ENCODE results near the gene IGFN1.
"Not testable (repeated sequence)": the region's sequence is repeated elsewhere in the genome, so short reads cannot be mapped to it uniquely, and the experiment has no call there.

DNA sequence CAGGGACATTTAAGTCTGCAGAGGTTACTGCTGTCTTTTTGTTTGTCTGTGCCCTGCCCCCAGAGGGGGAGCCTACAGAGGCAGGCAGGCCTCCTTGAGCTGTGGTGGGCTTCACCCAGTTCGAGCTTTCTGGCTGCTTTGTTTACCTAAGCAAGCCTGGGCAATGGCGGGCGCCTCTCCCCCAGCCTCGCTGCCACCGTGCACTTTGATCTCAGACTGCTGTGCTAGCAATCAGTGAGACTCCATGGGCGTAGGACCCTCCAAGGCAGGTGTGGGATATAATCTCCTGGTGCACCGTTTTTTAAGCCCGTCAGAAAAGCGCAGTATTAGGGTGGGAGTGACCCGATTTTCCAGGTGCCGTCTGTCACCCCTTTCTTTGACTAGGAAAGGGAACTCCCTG is 49.0 kb downstream of the IGFN1 start:
- TF ChIP-seq, protein P1, sequence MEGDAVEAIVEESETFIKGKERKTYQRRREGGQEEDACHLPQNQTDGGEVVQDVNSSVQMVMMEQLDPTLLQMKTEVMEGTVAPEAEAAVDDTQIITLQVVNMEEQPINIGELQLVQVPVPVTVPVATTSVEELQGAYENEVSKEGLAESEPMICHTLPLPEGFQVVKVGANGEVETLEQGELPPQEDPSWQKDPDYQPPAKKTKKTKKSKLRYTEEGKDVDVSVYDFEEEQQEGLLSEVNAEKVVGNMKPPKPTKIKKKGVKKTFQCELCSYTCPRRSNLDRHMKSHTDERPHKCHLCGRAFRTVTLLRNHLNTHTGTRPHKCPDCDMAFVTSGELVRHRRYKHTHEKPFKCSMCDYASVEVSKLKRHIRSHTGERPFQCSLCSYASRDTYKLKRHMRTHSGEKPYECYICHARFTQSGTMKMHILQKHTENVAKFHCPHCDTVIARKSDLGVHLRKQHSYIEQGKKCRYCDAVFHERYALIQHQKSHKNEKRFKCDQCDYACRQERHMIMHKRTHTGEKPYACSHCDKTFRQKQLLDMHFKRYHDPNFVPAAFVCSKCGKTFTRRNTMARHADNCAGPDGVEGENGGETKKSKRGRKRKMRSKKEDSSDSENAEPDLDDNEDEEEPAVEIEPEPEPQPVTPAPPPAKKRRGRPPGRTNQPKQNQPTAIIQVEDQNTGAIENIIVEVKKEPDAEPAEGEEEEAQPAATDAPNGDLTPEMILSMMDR (conservative IDR thresholded peaks at IDR 0.05; ENCODE audit: low read depth, low read length) = not testable (repeated sequence)
- TF ChIP-seq RFX5 (IDR thresholded peaks at IDR 0.05; ENCODE audit: low read depth, low read length); POLR2A (IDR thresholded peaks at IDR 0.05; ENCODE audit: low read depth, low read length); ELK1 (IDR thresholded peaks at IDR 0.05; ENCODE audit: borderline replicate concordance, low read depth, low read length); CHD1 (IDR thresholded peaks at IDR 0.05; ENCODE audit: low read depth, low read length); NFE2L2 (IDR thresholded peaks at IDR 0.05; ENCODE audit: low read depth, low read length); USF2 (IDR thresholded peaks at IDR 0.05; ENCODE audit: low read depth, low read length); MAZ (IDR thresholded peaks at IDR 0.05; ENCODE audit: borderline replicate concordance, low read depth, low read length); BHLHE40 (IDR thresholded peaks at IDR 0.05; ENCODE audit: low read depth, low read length); CEBPB (IDR thresholded peaks at IDR 0.05; ENCODE audit: low read depth, low read length); RAD21 (IDR thresholded peaks at IDR 0.05; ENCODE audit: low read length); SMC3 (IDR thresholded peaks at IDR 0.05; ENCODE audit: low read depth, low read length); RCOR1 (IDR thresholded peaks at IDR 0.05; ENCODE audit: insufficient replicate concordance, low read length): not testable (repeated sequence)
